ENCODE measurements around the gene XNDC1N. TPM values are rescaled to one million over a fixed set of nuclear protein-coding genes. Genes with fewer than 3 reads are reported as not detected.

Gene XNDC1N
- total and polyA plus RNA-seq, 9 of the 15 experiments (the other 6 are each of a cell fraction or from before 2014, with no cell fraction given), result 6.8 to 11.4 (median 9.7) TPM

DNA sequence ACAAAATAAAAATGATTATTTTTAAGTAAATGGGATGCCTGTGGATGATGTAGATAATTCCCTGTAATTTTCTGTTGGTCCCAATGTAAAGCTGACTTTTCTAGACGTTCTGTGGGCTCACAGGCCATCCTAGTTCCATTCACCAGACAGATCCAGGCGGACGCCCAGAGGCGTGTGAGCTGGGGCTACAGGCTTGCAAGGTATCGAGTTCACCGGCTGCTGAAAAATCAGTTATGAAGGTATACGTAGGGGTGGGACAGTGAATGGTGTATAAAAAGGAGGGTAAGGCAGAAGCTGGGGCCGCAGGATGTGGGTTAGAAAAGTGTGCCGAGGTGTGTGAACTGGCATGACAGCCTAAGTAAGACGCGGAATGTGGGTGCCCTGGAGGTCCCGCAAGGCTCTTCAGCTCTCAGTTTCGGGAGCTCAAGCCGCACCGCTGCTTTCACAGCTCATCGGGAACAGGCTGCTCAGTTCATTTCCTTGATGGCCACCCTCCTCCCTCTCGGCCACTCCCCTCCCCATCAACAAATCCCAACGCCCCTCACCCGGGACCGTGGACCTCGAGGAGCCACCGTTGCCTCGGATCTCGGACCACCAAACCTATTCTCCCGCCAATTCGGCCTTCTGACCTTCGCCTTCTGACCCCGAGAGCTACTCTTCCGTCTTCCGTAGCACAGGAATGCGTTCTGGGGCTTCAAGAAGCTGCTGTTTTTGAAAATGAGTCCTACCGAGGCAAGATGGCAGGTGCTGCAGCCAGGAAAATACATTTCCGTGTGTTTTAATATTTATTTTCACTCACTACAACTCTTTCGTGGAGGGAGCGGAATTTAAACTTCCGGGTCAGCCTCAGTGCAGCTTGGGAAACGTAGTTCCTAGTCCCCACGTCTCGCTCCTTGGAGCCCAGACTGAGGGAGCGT, at the start of gene XNDC1N (continued):
- TF ChIP-seq, protein P1, sequence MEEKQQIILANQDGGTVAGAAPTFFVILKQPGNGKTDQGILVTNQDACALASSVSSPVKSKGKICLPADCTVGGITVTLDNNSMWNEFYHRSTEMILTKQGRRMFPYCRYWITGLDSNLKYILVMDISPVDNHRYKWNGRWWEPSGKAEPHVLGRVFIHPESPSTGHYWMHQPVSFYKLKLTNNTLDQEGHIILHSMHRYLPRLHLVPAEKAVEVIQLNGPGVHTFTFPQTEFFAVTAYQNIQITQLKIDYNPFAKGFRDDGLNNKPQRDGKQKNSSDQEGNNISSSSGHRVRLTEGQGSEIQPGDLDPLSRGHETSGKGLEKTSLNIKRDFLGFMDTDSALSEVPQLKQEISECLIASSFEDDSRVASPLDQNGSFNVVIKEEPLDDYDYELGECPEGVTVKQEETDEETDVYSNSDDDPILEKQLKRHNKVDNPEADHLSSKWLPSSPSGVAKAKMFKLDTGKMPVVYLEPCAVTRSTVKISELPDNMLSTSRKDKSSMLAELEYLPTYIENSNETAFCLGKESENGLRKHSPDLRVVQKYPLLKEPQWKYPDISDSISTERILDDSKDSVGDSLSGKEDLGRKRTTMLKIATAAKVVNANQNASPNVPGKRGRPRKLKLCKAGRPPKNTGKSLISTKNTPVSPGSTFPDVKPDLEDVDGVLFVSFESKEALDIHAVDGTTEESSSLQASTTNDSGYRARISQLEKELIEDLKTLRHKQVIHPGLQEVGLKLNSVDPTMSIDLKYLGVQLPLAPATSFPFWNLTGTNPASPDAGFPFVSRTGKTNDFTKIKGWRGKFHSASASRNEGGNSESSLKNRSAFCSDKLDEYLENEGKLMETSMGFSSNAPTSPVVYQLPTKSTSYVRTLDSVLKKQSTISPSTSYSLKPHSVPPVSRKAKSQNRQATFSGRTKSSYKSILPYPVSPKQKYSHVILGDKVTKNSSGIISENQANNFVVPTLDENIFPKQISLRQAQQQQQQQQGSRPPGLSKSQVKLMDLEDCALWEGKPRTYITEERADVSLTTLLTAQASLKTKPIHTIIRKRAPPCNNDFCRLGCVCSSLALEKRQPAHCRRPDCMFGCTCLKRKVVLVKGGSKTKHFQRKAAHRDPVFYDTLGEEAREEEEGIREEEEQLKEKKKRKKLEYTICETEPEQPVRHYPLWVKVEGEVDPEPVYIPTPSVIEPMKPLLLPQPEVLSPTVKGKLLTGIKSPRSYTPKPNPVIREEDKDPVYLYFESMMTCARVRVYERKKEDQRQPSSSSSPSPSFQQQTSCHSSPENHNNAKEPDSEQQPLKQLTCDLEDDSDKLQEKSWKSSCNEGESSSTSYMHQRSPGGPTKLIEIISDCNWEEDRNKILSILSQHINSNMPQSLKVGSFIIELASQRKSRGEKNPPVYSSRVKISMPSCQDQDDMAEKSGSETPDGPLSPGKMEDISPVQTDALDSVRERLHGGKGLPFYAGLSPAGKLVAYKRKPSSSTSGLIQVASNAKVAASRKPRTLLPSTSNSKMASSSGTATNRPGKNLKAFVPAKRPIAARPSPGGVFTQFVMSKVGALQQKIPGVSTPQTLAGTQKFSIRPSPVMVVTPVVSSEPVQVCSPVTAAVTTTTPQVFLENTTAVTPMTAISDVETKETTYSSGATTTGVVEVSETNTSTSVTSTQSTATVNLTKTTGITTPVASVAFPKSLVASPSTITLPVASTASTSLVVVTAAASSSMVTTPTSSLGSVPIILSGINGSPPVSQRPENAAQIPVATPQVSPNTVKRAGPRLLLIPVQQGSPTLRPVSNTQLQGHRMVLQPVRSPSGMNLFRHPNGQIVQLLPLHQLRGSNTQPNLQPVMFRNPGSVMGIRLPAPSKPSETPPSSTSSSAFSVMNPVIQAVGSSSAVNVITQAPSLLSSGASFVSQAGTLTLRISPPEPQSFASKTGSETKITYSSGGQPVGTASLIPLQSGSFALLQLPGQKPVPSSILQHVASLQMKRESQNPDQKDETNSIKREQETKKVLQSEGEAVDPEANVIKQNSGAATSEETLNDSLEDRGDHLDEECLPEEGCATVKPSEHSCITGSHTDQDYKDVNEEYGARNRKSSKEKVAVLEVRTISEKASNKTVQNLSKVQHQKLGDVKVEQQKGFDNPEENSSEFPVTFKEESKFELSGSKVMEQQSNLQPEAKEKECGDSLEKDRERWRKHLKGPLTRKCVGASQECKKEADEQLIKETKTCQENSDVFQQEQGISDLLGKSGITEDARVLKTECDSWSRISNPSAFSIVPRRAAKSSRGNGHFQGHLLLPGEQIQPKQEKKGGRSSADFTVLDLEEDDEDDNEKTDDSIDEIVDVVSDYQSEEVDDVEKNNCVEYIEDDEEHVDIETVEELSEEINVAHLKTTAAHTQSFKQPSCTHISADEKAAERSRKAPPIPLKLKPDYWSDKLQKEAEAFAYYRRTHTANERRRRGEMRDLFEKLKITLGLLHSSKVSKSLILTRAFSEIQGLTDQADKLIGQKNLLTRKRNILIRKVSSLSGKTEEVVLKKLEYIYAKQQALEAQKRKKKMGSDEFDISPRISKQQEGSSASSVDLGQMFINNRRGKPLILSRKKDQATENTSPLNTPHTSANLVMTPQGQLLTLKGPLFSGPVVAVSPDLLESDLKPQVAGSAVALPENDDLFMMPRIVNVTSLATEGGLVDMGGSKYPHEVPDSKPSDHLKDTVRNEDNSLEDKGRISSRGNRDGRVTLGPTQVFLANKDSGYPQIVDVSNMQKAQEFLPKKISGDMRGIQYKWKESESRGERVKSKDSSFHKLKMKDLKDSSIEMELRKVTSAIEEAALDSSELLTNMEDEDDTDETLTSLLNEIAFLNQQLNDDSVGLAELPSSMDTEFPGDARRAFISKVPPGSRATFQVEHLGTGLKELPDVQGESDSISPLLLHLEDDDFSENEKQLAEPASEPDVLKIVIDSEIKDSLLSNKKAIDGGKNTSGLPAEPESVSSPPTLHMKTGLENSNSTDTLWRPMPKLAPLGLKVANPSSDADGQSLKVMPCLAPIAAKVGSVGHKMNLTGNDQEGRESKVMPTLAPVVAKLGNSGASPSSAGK (IDR thresholded peaks at IDR 0.05), result peak; percentile 94
- TF ChIP-seq SAP30 (IDR thresholded peaks at IDR 0.05; ENCODE audit: borderline replicate concordance, insufficient read depth, low read depth, low read length, poor library complexity, severe bottlenecking), result peak; percentile 72
- TF ChIP-seq ARID1B (IDR thresholded peaks at IDR 0.05), result 0 out of 2 replicates have a peak, but pooled peaks have one; percentile 9
- peak; percentile 55 for TF ChIP-seq TBP (optimal IDR thresholded peaks at IDR 0.05; ENCODE audit: low read depth, low read length)
- TF ChIP-seq HCFC1 (IDR thresholded peaks at IDR 0.05; ENCODE audit: low read depth, low read length), result peak; percentile 91
- TF ChIP-seq FOSL1 (tag; conservative IDR thresholded peaks at IDR 0.05), result 0 out of 2 replicates have a peak, but pooled peaks have one; percentile 18
- TF ChIP-seq ZNF12 (CRISPR knock-in tag; IDR thresholded peaks at IDR 0.05), result 0 out of 2 replicates have a peak, but pooled peaks have one; percentile 22
- 0 out of 2 replicates have a peak, but pooled peaks have one; percentile 5 for TF ChIP-seq CC2D1A (IDR thresholded peaks at IDR 0.05)
